ENCODE results near the gene AGPS. TPM values are rescaled to one million over a fixed set of nuclear protein-coding genes. Genes with fewer than 3 reads are reported as not detected.
A peak's percentile ranks its signal among the peaks of the same experiment; 100 is the strongest.

AGPS gene
- total RNA-seq, 1 donor from 2014 or later = 43.9 TPM

DNA sequence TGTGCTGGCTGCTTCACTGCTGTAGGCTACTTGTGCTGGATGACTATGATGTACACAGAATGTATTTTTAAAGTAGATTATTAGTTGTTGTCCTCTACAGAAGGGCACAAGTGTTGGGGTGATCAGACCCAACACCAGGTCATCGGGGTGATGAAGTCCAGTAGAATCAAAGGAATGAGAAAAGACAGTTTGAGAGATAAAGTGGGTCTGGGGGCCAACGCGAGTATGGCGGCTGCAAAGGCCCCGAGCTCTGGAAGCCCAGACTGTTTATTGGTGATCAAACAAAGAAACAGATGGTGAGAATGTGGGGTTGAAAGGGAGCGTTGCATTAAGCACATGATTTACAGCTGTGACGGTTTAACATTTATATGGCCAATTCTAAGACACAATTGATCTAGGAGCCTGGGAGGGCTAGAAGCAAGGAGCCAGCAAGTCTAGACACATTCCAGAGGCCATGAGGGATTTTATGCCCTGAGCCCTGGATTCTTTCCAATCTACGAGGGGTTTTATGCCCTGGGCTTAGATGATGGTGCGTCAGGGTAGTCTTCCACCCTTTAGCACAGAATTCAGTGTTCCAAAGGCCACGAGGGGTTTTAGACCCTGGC, 153.5 kb downstream of the AGPS start:
- TF ChIP-seq, protein P1, sequence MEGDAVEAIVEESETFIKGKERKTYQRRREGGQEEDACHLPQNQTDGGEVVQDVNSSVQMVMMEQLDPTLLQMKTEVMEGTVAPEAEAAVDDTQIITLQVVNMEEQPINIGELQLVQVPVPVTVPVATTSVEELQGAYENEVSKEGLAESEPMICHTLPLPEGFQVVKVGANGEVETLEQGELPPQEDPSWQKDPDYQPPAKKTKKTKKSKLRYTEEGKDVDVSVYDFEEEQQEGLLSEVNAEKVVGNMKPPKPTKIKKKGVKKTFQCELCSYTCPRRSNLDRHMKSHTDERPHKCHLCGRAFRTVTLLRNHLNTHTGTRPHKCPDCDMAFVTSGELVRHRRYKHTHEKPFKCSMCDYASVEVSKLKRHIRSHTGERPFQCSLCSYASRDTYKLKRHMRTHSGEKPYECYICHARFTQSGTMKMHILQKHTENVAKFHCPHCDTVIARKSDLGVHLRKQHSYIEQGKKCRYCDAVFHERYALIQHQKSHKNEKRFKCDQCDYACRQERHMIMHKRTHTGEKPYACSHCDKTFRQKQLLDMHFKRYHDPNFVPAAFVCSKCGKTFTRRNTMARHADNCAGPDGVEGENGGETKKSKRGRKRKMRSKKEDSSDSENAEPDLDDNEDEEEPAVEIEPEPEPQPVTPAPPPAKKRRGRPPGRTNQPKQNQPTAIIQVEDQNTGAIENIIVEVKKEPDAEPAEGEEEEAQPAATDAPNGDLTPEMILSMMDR (IDR thresholded peaks at IDR 0.05; ENCODE audit: unreplicated experiment) = no peak
- Mint-ChIP-seq H3K27ac (peak overlapping the region; percentile 50), H3K27me3 (ENCODE audit: low read depth) (no peaks in the 10 kb centered on the region), H3K4me3 (no peak overlapping the region), H3K4me1 (peaks cover 52% of the 10 kb centered on the region), H3K36me3 (peaks cover 16% of the 10 kb centered on the region), H3K9me3 (peaks cover 14% of the 10 kb centered on the region)
- DNase-seq (ENCODE audit: low spot score in 2 of 2, unreplicated experiment in 2 of 2) = no peak

DNA sequence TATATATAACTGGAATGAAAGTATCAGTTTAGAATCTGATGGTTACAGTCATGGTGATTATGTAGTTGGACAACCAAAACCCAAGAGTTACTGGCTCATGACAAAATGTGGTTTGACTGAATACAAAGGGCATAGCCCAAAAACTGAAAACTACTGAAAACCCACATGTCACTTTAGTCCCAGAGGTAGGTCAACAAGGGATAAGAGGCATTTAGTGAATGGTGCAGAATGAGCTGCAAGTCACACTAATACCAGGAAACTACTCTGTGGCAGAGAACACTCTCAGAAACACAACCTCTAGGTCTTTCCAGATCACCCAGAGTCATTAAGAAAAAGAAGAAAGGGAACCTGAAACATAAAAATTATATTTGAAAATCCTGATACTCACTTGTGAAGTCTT, 154.5 kb downstream of the AGPS start:
- Mint-ChIP-seq H3K9me3 (peaks cover 14% of the 10 kb centered on the region), H3K36me3 (peaks cover 16% of the 10 kb centered on the region), H3K27ac (no peak overlapping the region), H3K27me3 (ENCODE audit: low read depth) (no peaks in the 10 kb centered on the region), H3K4me3 (no peak overlapping the region), H3K4me1 (peaks cover 44% of the 10 kb centered on the region)
- TF ChIP-seq, protein P1 (IDR thresholded peaks at IDR 0.05; ENCODE audit: unreplicated experiment) = no peak
- no peak for DNase-seq (ENCODE audit: low spot score in 2 of 2, unreplicated experiment in 2 of 2)

DNA sequence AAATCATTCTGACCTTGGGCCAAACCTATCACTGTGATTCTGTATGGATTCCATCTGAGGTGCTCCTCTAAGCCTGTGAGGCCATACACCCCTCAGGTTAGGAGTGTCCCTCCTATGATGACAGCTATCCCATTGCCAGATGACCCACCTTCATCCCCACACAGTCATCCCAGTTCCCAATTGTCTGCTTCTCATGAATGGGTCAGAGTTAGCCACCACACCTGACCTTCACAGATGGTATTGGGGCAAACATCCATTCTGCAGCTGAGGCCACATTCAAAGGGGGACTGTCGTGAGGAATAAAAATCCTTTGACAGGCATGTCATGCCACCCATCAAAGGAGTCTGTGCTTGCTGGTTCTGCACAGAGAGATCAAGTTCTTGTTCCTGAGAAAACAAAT, 155.2 kb downstream of the AGPS start:
- Mint-ChIP-seq H3K4me3 (no peak overlapping the region), H3K27me3 (ENCODE audit: low read depth) (no peaks in the 10 kb centered on the region), H3K36me3 (peaks cover 16% of the 10 kb centered on the region), H3K27ac (peak overlapping the region; percentile 12), H3K4me1 (peaks cover 40% of the 10 kb centered on the region), H3K9me3 (peaks cover 14% of the 10 kb centered on the region)
- TF ChIP-seq, protein P1 (IDR thresholded peaks at IDR 0.05; ENCODE audit: unreplicated experiment) = no peak
- no peak for DNase-seq (ENCODE audit: low spot score in 2 of 2, unreplicated experiment in 2 of 2)

DNA sequence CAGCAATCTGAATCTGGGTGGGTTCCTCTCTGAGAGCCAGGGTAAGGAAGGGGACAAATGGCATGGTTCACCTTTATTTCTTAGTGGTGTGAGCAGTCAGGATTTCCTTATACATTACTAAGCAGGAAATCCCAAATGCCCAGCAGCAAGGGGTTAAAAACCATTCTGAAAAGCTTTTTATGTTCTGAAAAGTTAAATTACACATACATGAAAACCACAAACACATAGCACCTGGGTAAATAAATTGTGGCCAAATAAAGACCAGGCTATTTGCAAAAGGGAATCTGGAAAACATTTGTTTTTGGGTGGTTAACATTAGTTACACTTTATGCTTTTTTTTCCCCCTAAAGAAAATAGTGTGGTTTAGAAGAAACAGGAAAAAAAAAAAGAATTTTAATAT, 156.1 kb downstream of the AGPS start:
- Mint-ChIP-seq H3K36me3 (peaks cover 16% of the 10 kb centered on the region), H3K27me3 (ENCODE audit: low read depth) (no peaks in the 10 kb centered on the region), H3K9me3 (peaks cover 14% of the 10 kb centered on the region), H3K4me1 (peaks cover 39% of the 10 kb centered on the region), H3K27ac (peak overlapping the region; percentile 92), H3K4me3 (no peak overlapping the region)
- no peak for DNase-seq (ENCODE audit: low spot score in 2 of 2, unreplicated experiment in 2 of 2)
- TF ChIP-seq, protein P1 (IDR thresholded peaks at IDR 0.05; ENCODE audit: unreplicated experiment) = no peak

DNA sequence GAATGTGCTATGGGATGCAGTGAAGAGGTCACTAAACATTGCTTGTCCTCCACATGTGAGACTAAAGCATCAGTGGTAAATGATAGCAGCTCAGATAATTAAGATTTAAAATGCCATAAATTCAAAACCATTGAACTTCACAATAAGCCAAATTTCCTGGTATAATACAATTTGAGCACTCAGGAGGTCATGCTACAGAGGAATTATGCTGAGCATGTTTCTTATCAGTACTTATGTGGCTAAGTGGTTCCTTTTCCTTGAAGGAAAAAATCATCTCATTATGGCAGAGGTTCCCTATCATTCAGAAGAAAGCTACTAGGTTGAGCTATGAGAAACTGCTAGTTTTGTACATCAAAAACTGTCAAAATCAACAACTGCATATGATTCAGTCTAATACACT, 156.6 kb downstream of the AGPS start:
- Mint-ChIP-seq H3K27ac (peak overlapping the region; percentile 92), H3K4me1 (peaks cover 41% of the 10 kb centered on the region), H3K4me3 (no peak overlapping the region), H3K9me3 (peaks cover 14% of the 10 kb centered on the region), H3K36me3 (peaks cover 16% of the 10 kb centered on the region), H3K27me3 (ENCODE audit: low read depth) (no peaks in the 10 kb centered on the region)
- TF ChIP-seq, protein P1 (IDR thresholded peaks at IDR 0.05; ENCODE audit: unreplicated experiment) = no peak
- no peak for DNase-seq (ENCODE audit: low spot score in 2 of 2, unreplicated experiment in 2 of 2)

Measured in mesothelial cell of epicardium (in vitro differentiated cells).